Measurements from ENCODE around the gene BMP6.

Gene BMP6

GRCh38 chr6:7798751-7799150 lies 72.9 kb downstream of the BMP6 start:
- TF ChIP-seq CTCF (conservative IDR thresholded peaks at IDR 0.05; ENCODE audit: low read depth, low read length), result no peak
- H3K4me3 ChIP-seq (ENCODE audit: low read depth, low read length), result no peak overlapping the region
- no peak for DNase-seq (ENCODE audit: low read depth)

GRCh38 chr6:7802662-7803061 lies 76.8 kb downstream of the BMP6 start:
- no peak for TF ChIP-seq CTCF (conservative IDR thresholded peaks at IDR 0.05; ENCODE audit: low read depth, low read length)
- no peak overlapping the region for H3K4me3 ChIP-seq (ENCODE audit: low read depth, low read length)
- no peak for DNase-seq (ENCODE audit: low read depth)

- DNase-seq (ENCODE audit: low read depth), result no peak
- no peak for TF ChIP-seq CTCF (conservative IDR thresholded peaks at IDR 0.05; ENCODE audit: low read depth, low read length)
- H3K4me3 ChIP-seq (ENCODE audit: low read depth, low read length), result no peak overlapping the region
Measured at GRCh38 chr6:7803214-7803613, 77.3 kb downstream of the BMP6 start.

GRCh38 chr6:7805078-7805849 lies 79.4 kb downstream of the BMP6 start:
- DNase-seq (ENCODE audit: low read depth), result no peak
- no peak overlapping the region for H3K4me3 ChIP-seq (ENCODE audit: low read depth, low read length)
- no peak for TF ChIP-seq CTCF (conservative IDR thresholded peaks at IDR 0.05; ENCODE audit: low read depth, low read length)

GRCh38 chr6:7805850-7806214 lies 79.9 kb downstream of the BMP6 start:
- H3K4me3 ChIP-seq (ENCODE audit: low read depth, low read length), result no peak overlapping the region
- TF ChIP-seq CTCF (conservative IDR thresholded peaks at IDR 0.05; ENCODE audit: low read depth, low read length), result no peak
- DNase-seq (ENCODE audit: low read depth), result peak; percentile 47

GRCh38 chr6:7806711-7807110 lies 80.8 kb downstream of the BMP6 start:
- no peak overlapping the region for H3K4me3 ChIP-seq (ENCODE audit: low read depth, low read length)
- no peak for TF ChIP-seq CTCF (conservative IDR thresholded peaks at IDR 0.05; ENCODE audit: low read depth, low read length)
- DNase-seq (ENCODE audit: low read depth), result no peak

GRCh38 chr6:7809346-7809745 lies 83.4 kb downstream of the BMP6 start:
- DNase-seq (ENCODE audit: low read depth), result no peak

More at GRCh38 chr6:7809346-7809745, 83.4 kb downstream of the BMP6 start:
- H3K4me3 ChIP-seq (ENCODE audit: low read depth, low read length), result no peak overlapping the region
- TF ChIP-seq CTCF (conservative IDR thresholded peaks at IDR 0.05; ENCODE audit: low read depth, low read length), result no peak

Measured in choroid plexus epithelial cell (primary cell).